ENCODE data around the gene RBP4.

Gene RBP4

DNA sequence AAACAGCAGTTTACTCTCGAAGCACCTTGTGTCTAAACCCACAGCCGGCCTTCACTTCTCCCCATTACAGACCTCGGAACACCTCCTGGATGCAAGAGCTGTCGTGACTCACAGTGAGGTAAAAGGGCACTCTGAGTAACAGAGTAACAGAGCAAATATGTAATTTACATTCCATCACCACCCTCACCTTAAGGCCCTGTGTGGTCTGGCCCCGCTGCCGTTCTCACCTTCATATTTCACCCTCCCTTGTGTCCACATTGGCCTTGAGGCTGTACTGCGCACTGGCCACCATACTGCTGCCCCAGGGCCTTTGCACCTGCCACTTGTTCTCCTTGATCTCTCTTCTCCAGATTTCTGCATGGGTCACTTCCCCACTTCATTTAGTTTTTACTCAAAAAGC, 21.9 kb downstream of the RBP4 start:
- Histone ChIP-seq H3K27ac (ENCODE audit: low read depth, low read length) (no peak overlapping the region), H3K4me3 (ENCODE audit: low read depth, low read length) (no peak overlapping the region)

DNA sequence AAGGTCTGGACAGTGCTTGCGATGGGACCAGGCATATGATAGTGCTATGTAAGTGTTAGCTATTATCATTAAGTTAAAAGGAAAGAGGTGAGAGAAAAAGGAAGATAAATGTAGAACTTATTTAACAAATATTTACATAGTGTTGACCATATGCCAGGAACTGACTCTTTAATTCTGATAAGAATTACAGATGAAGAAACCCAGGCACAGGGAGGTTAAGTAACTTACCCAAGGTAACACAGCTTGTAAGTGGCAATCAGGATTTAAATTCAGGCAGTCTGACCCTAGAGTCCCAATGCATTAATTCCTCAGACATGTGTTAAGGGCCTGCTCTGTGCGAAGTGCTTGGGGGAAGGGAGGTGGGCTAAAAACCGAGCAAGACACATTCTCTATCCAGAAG, 23.5 kb downstream of the RBP4 start:
- H3K4me3 ChIP-seq (ENCODE audit: low read depth, low read length) = no peak overlapping the region
- H3K9me3 ChIP-seq (ENCODE audit: control insufficient read depth, insufficient read depth, low read length) = no peaks in the 10 kb centered on the region
- H3K9ac ChIP-seq (ENCODE audit: low read depth, low read length) = no peak overlapping the region
- H3K27ac ChIP-seq (ENCODE audit: low read depth, low read length) = no peak overlapping the region
- H3K36me3 ChIP-seq (ENCODE audit: control insufficient read depth, insufficient read depth, low read length) = no peaks in the 10 kb centered on the region
- H3K4me1 ChIP-seq (ENCODE audit: control insufficient read depth, insufficient read depth, low read length) = no peaks in the 10 kb centered on the region
- H3K27me3 ChIP-seq (ENCODE audit: control insufficient read depth, insufficient read depth, low read length) = peaks cover 24% of the 10 kb centered on the region

More for the DNA sequence above, 21.9 kb downstream of the RBP4 start:
- Histone ChIP-seq H3K9ac (ENCODE audit: low read depth, low read length) (no peak overlapping the region), H3K4me1 (ENCODE audit: control insufficient read depth, insufficient read depth, low read length) (no peaks in the 10 kb centered on the region), H3K27me3 (ENCODE audit: control insufficient read depth, insufficient read depth, low read length) (peaks cover 11% of the 10 kb centered on the region), H3K9me3 (ENCODE audit: control insufficient read depth, insufficient read depth, low read length) (no peaks in the 10 kb centered on the region), H3K36me3 (ENCODE audit: control insufficient read depth, insufficient read depth, low read length) (no peaks in the 10 kb centered on the region)

DNA sequence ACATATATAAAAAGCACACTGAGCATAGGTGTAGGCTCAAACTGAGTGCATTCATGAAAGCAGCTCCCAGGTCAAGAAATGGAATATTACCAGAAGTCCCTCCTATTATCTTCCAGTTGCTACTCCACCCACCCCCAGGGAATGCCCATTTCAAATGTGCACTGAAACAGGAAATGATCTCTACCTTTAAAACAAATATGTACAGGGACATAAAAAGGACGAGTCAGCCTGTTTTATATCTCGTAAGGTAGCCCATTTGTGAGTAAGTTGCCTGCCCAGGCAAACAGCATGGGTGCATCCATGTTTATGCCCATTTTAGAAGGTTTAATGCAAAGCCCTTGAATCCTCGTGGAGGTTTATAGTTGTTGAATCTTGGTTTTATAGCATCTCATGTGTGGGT, 24.1 kb downstream of the RBP4 start:
- Histone ChIP-seq H3K9ac (ENCODE audit: low read depth, low read length) (no peak overlapping the region), H3K27me3 (ENCODE audit: control insufficient read depth, insufficient read depth, low read length) (peaks cover 31% of the 10 kb centered on the region), H3K27ac (ENCODE audit: low read depth, low read length) (no peak overlapping the region), H3K4me1 (ENCODE audit: control insufficient read depth, insufficient read depth, low read length) (no peaks in the 10 kb centered on the region), H3K36me3 (ENCODE audit: control insufficient read depth, insufficient read depth, low read length) (no peaks in the 10 kb centered on the region), H3K4me3 (ENCODE audit: low read depth, low read length) (no peak overlapping the region), H3K9me3 (ENCODE audit: control insufficient read depth, insufficient read depth, low read length) (no peaks in the 10 kb centered on the region)

DNA sequence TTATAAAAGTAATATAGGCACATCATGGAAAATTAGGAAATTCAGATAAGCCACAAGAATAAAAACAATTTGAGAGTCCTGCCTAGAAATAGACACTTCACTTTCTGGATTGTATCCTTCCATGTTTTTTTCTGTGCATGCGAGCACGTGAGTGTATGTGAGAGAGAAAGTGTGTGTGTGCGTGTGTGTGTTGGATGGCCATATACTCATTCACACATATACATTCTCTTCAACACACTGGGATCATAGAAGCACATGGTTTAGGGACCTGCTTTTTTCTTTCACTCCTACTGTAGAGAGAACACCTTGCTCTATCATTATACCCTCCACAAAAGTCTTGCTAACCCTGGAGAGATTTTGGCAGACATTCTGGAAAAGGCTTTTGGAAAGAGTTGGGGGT, 27.1 kb downstream of the RBP4 start:
- Histone ChIP-seq H3K27ac (ENCODE audit: low read depth, low read length) (no peak overlapping the region), H3K36me3 (ENCODE audit: control insufficient read depth, insufficient read depth, low read length) (no peaks in the 10 kb centered on the region), H3K9me3 (ENCODE audit: control insufficient read depth, insufficient read depth, low read length) (no peaks in the 10 kb centered on the region), H3K4me1 (ENCODE audit: control insufficient read depth, insufficient read depth, low read length) (peaks cover 4% of the 10 kb centered on the region; the same call in 1 of the 2 replicates), H3K4me3 (ENCODE audit: low read depth, low read length) (no peak overlapping the region), H3K9ac (ENCODE audit: low read depth, low read length) (no peak overlapping the region), H3K27me3 (ENCODE audit: control insufficient read depth, insufficient read depth, low read length) (peaks cover 61% of the 10 kb centered on the region)

DNA sequence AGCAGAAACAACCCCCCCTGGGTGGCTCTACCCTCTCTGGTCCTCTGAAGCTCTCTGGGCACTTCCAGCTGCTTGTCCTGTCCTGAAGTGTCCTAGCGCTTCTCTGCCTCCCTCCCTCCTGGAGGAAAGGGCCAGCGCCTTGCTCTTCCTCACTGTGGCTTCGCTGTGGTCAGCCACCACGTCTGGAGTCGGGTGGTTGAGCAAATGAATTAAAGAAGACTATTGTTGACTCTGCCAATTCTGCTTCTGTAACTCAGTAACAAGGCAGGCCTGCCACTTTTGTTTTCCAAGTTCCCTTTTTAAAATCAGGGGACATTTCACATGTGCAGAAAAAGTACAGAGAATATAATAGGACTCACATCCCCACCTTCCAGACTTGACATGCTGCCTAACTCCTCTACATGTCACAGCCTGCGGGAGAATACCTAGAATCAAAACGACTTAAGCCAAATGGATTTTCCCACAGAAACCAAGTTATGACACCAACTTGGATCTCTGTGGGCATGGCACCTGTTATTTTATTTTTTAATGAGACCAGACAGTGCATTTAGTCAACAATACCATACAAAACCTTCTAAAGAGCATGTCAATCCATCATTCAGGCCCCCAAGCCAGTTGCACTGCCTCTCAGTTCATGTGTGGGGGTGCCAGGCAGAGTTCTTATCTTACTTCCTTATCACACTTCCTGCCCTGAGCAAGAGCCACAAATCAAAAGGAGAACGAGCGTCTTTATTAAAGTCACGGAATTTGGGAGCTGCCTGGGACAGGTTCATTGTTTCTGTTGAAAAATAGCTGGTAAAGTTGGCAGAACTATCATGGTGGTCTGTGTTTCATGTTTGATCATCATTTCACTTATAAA, 27.8 kb downstream of the RBP4 start:
- no peaks in the 10 kb centered on the region for H3K9me3 ChIP-seq (ENCODE audit: control insufficient read depth, insufficient read depth, low read length)
- H3K27ac ChIP-seq (ENCODE audit: low read depth, low read length) = no peak overlapping the region
- H3K27me3 ChIP-seq (ENCODE audit: control insufficient read depth, insufficient read depth, low read length) = peaks cover 67% of the 10 kb centered on the region
- H3K4me1 ChIP-seq (ENCODE audit: control insufficient read depth, insufficient read depth, low read length) = peaks cover 7% of the 10 kb centered on the region; the same call in 1 of the 2 replicates
- no peaks in the 10 kb centered on the region for H3K36me3 ChIP-seq (ENCODE audit: control insufficient read depth, insufficient read depth, low read length)
- H3K4me3 ChIP-seq (ENCODE audit: low read depth, low read length) = no peak overlapping the region
- no peak overlapping the region for H3K9ac ChIP-seq (ENCODE audit: low read depth, low read length)

DNA sequence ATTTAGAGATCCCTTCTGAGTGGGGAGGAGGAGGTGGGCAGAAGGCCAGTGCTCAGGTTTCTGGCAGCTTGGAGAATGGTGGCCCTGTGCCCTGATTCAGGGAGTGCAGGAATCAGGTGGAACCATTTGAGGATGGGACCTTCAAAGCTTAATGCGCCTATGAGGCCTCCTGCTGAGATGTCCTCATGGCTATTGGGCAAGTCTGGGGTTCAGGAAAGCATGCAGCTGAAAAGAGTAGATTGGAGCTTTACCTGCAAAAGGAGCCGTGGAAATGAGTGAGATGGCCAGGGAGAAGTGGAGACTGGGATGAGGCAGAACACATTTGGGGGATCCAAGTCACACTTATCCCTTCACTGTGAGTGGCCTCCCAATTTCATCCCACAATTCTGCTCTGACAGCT, 28.4 kb downstream of the RBP4 start:
- Histone ChIP-seq H3K27ac (ENCODE audit: low read depth, low read length) (no peak overlapping the region), H3K9ac (ENCODE audit: low read depth, low read length) (no peak overlapping the region), H3K27me3 (ENCODE audit: control insufficient read depth, insufficient read depth, low read length) (peaks cover 74% of the 10 kb centered on the region)

DNA sequence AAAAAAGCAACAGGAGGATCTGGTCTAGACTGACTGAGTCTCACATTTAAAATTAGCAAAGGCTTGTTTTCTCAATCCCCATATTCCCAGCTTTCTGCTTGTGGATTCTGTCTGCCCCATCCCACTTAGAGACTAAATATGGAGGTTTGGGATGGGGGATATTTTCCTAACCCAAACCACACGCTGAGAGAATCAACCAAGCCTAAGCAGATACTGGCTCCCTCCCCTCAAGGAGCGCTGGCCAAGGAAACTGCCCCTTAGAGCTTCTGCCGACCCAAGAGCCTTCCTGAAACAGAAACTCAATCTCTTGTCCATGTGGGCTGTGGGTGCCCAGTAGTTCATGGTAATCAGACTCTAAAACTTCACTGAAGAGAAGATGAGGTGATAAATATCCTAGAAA, 30.7 kb downstream of the RBP4 start:
- Histone ChIP-seq H3K4me1 (ENCODE audit: control insufficient read depth, insufficient read depth, low read length) (peaks cover 20% of the 10 kb centered on the region), H3K36me3 (ENCODE audit: control insufficient read depth, insufficient read depth, low read length) (no peaks in the 10 kb centered on the region), H3K9ac (ENCODE audit: low read depth, low read length) (no peak overlapping the region), H3K9me3 (ENCODE audit: control insufficient read depth, insufficient read depth, low read length) (no peaks in the 10 kb centered on the region), H3K27me3 (ENCODE audit: control insufficient read depth, insufficient read depth, low read length) (peaks cover 92% of the 10 kb centered on the region), H3K4me3 (ENCODE audit: low read depth, low read length) (no peak overlapping the region), H3K27ac (ENCODE audit: low read depth, low read length) (no peak overlapping the region)

More for the DNA sequence above, 28.4 kb downstream of the RBP4 start:
- H3K36me3 ChIP-seq (ENCODE audit: control insufficient read depth, insufficient read depth, low read length) = no peaks in the 10 kb centered on the region
- H3K9me3 ChIP-seq (ENCODE audit: control insufficient read depth, insufficient read depth, low read length) = no peaks in the 10 kb centered on the region
- peaks cover 10% of the 10 kb centered on the region for H3K4me1 ChIP-seq (ENCODE audit: control insufficient read depth, insufficient read depth, low read length)
- no peak overlapping the region for H3K4me3 ChIP-seq (ENCODE audit: low read depth, low read length)

DNA sequence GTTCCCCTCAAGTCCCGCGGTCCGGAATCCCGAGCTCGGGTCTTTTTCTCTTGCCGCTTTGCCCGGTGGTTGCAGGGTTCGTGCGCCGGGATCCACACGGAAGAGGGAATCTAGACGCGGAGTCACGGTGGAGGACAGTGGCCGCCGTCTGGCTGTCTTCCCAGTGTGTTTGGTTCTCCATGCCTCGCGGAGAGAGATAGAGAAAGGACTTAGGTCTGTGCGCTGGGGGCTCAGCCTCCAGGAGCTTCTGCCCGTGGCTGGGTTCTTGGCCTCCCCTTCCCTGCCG, 33.0 kb downstream of the RBP4 start:
- Histone ChIP-seq H3K9me3 (ENCODE audit: control insufficient read depth, insufficient read depth, low read length) (no peaks in the 10 kb centered on the region), H3K36me3 (ENCODE audit: control insufficient read depth, insufficient read depth, low read length) (no peaks in the 10 kb centered on the region), H3K4me3 (ENCODE audit: low read depth, low read length) (peak overlapping the region; percentile 28; the same call in 1 of the 2 replicates), H3K9ac (ENCODE audit: low read depth, low read length) (no peak overlapping the region), H3K27me3 (ENCODE audit: control insufficient read depth, insufficient read depth, low read length) (peaks cover 93% of the 10 kb centered on the region), H3K27ac (ENCODE audit: low read depth, low read length) (no peak overlapping the region), H3K4me1 (ENCODE audit: control insufficient read depth, insufficient read depth, low read length) (peaks cover 20% of the 10 kb centered on the region)

DNA sequence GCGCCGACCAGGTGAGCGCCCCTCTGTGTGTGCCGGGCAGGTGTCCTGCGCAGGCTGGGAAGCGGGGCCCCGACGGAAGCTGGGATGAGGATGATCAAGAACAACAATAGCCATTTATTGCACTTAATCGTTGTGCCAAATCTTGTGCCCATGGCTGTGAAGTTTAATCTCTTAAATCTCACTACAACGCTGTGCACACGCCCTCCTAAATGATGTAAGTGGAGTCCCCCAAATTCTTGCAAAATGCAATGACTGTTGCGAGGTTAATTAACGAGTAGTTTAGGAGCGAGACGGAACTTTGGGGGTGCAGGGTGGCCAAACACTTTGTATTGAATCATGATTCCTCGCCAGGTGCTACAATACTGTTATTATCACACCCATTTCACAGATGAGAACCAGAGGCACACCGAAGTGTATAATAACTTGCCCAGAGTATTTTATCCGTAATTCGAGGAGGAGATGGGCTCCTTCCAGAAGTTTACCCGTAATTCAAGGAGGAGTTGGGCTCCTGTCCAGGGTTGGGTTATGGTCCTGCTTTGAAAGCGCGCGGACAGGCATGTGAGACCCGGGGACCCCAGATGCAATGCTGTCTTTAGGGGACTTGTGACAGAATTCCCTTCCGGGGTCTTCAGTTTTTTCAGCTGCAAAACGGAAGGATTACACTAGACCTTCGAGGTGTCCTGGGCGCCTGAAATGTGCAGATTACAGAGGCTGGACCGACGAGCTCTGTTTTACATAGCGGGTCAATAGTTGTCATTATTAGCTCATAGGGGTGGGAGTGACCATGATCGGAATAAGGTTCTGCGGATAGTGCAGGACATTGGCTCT, 33.5 kb downstream of the RBP4 start:
- H3K4me1 ChIP-seq (ENCODE audit: control insufficient read depth, insufficient read depth, low read length) = peaks cover 20% of the 10 kb centered on the region
- no peak overlapping the region for H3K27ac ChIP-seq (ENCODE audit: low read depth, low read length)
- H3K36me3 ChIP-seq (ENCODE audit: control insufficient read depth, insufficient read depth, low read length) = no peaks in the 10 kb centered on the region
- no peaks in the 10 kb centered on the region for H3K9me3 ChIP-seq (ENCODE audit: control insufficient read depth, insufficient read depth, low read length)
- no peak overlapping the region for H3K9ac ChIP-seq (ENCODE audit: low read depth, low read length)
- H3K27me3 ChIP-seq (ENCODE audit: control insufficient read depth, insufficient read depth, low read length) = peaks cover 89% of the 10 kb centered on the region
- peak overlapping the region; percentile 72 for H3K4me3 ChIP-seq (ENCODE audit: low read depth, low read length)

DNA sequence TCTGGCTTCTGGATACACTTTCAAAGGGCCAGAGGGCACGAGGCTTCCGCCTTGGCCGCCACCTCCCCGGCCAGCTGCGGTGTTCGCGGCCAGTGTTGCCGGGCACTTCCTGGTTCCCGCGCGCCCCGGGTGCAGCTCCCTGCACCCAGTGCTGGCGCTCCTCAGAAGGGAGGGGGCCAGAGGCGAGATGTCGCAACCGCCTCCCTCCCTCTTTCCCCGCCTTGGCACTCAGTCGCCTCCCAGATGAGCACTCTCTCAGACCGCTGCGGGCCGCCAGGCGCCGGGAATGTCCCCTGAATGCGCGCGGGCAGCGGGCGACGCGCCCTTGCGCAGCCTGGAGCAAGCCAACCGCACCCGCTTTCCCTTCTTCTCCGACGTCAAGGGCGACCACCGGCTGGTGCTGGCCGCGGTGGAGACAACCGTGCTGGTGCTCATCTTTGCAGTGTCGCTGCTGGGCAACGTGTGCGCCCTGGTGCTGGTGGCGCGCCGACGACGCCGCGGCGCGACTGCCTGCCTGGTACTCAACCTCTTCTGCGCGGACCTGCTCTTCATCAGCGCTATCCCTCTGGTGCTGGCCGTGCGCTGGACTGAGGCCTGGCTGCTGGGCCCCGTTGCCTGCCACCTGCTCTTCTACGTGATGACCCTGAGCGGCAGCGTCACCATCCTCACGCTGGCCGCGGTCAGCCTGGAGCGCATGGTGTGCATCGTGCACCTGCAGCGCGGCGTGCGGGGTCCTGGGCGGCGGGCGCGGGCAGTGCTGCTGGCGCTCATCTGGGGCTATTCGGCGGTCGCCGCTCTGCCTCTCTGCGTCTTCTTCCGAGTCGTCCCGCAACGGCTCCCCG, 34.4 kb downstream of the RBP4 start, which contains the start of gene FFAR4:
Gene FFAR4, plus strand, starts transcription at position 231 of the 842 bp plus-strand sequence. Its CDS starts 56 bp downstream, at position 287.
- Histone ChIP-seq H3K4me3 (ENCODE audit: low read depth, low read length) (peak within 1 kb of the TSS; percentile 72), H3K9ac (ENCODE audit: low read depth, low read length) (no peak within 1 kb of the TSS), H3K36me3 (ENCODE audit: control insufficient read depth, insufficient read depth, low read length) (no peaks in the 10 kb centered on the region), H3K9me3 (ENCODE audit: control insufficient read depth, insufficient read depth, low read length) (no peaks in the 10 kb centered on the region), H3K4me1 (ENCODE audit: control insufficient read depth, insufficient read depth, low read length) (peaks cover 20% of the 10 kb centered on the region), H3K27ac (ENCODE audit: low read depth, low read length) (no peak within 1 kb of the TSS), H3K27me3 (ENCODE audit: control insufficient read depth, insufficient read depth, low read length) (peaks cover 88% of the 10 kb centered on the region)

Measured in HUES48 (cell line).